GM18909 (cell line): ENCODE measurements around the gene CHST8.

Experiments
- ATAC-seq: cut with Tn5 transposase; IDR thresholded peaks from one replicate; pipeline ENCODE4 v1.9.1; 2021; ENCODE audit warnings: mild to moderate bottlenecking; ENCODE audit not compliant: unreplicated experiment, poor library complexity

Gene CHST8

GRCh38 chr19:33752945-33753344, 131.2 kb downstream of the CHST8 start:
- no peak for ATAC-seq

DNA sequence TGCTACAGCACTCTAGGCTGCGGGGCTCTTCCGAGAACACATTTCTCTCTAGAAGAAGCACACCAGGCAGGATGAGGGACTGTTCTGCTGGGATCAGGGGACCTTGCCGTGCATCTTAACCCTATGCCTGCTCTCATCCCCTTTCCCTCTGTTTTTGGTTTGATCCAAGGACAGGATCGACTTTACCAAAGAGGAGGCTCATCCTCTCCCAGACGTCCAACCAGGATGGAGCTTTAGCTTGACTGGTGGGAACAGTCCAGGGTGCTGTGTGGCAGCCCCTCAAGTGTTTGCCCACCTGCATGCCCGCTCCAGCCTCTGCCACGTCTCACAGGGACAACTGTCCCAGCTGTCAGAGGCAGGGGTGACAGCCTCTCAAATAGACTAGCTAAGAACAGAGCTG, 132.6 kb downstream of the CHST8 start:
- ATAC-seq, result no peak

DNA sequence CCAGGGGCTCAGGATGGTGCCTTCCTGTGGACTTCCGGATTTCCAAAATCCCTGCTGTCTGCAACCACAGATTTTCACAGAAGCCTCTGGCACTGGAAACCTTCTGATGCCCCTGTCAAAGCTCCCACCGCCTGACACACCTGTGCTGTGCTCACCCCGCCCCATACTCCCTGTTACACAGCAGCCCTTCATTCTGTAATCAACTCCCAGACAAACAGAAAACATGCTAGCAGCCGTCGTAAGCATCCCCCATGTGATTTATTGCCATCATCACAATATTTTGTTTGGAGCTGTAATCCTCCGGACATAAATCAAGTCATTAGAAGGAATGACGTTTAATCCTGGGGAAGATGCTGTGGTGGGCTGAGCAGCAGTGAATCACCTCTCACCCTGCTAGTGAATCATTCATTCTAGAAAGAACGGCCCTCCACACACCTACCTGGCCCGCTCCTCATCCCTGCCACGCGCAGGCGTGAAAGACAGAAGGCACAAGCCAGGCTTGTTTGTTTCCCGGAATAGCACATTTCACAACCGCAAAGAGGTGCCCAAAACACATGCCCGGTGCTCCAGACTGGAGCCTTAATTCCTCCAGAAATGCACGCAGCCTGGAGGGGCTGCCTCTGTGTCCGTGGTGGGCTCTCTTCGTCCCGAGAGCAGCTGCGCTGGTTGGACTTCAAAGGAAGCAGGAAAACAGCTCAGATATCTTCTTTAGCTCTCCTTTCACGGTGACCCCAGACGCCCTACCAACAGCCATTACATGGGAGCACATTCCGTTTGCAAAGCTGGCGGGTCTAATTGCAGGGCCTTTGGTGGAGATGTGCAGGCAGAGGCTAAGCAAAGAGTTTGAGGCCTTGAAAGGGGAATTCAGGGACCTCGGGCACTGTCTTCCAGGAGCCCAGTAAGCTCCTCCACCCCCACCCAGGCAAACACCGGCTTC, 133.6 kb downstream of the CHST8 start:
- no peak for ATAC-seq

- no peak for ATAC-seq
These were observed 134.4 kb downstream of the CHST8 start for GRCh38 chr19:33756177-33756576.

- ATAC-seq, result no peak
These were observed 136.8 kb downstream of the CHST8 start for GRCh38 chr19:33758541-33759013.

GRCh38 chr19:33759356-33759755, 137.6 kb downstream of the CHST8 start:
- ATAC-seq, result no peak

DNA sequence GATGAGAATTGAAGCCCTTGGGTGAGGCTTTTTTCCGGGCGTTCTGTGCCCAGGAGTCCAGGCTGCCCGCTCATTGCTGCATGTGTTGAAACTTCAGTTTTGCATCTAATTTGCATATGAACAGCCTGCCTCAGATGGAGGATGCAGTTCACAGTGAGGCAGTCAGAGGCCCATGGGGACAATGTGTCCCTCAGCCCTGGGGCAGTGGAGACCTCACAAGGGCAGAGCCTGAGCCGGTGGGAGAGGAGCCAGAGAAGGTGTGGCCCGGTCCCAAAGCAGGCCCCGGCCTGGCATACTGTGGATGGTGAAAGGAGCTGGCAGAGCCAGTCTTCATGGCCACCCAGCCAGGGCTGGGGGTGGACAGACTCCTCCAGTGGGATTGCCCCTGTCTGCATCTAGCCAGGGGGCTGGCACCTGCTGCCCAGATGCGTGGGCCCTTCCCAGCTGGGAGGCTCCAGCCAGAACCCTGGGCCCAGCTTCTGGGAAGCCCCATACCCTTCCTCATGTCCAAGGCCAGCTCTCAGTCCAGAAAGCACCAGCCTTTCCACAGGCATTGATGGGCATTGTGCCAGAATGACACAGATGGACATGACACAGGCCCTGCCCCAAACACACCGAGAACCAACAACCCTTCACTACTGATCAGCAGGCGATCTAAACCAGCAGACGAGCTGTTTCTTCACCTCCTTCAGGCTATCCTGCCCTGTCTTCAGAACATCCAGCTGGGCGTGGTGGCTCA, 142.0 kb downstream of the CHST8 start:
- no peak for ATAC-seq

- no peak for ATAC-seq
These were observed 144.9 kb downstream of the CHST8 start for GRCh38 chr19:33766623-33767022.

DNA sequence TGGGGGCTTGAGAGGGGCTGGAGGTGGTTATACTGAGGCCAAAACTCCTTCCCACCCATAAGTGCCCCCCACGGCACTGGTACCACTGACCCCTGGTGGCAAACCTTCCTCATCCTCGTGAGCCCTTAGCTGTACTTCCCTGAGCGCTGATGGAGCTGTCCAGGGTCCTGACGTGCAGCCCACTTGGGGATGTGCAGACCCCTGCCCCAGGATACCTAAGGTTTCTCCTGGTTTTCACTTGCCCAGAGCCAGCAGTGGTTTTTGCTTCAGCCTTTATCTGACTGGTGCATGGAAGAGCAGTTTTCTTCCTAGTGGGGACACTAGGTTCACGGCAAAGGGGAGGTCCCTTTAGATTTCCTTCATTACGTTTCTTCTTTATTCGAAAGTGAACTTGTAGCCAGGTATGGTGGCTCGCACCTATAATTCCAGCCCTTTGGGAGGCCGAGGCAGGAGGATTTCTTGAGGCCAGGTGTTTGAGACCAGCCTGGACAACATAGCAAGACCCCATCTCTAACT, 146.2 kb downstream of the CHST8 start:
- ATAC-seq, result no peak

DNA sequence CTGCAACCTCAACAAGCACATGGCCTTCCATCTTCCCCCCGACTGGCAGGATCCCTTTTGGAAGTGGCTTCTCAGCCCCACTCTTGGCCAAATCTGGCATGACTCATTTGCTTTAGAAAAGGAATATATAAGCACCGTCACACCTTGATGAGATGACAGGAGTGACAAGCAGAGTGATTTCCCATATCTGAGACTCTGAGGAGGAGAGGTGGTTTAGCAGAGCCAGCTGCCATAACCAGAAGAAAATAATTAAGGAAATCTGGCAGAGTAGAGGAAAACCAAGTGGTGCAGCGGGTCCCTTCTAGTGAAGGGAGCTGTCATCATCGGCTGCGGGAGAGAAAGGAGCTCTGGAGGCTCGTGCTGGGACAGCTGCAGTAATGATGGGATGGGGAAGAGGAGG, 147.5 kb downstream of the CHST8 start:
- no peak for ATAC-seq

DNA sequence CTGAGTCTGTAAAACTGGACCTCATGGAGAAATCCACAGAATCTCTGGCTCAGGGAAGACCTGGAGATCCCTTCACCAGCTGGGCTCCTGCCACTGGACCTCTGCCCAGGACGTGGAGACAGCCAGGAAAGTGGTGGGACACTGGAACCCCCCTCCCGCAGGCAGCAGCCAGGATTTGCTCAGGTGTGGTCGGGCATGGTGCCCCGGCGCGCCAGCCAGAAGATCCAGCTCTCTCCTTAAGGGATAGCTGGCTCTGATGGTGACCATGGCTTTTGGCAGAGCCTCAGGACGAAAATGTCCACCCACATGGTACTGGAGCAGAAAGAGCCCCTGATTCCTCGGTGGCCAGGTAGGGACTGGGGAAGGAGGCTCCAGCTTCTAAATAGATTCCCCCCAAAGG, 148.4 kb downstream of the CHST8 start:
- no peak for ATAC-seq

DNA sequence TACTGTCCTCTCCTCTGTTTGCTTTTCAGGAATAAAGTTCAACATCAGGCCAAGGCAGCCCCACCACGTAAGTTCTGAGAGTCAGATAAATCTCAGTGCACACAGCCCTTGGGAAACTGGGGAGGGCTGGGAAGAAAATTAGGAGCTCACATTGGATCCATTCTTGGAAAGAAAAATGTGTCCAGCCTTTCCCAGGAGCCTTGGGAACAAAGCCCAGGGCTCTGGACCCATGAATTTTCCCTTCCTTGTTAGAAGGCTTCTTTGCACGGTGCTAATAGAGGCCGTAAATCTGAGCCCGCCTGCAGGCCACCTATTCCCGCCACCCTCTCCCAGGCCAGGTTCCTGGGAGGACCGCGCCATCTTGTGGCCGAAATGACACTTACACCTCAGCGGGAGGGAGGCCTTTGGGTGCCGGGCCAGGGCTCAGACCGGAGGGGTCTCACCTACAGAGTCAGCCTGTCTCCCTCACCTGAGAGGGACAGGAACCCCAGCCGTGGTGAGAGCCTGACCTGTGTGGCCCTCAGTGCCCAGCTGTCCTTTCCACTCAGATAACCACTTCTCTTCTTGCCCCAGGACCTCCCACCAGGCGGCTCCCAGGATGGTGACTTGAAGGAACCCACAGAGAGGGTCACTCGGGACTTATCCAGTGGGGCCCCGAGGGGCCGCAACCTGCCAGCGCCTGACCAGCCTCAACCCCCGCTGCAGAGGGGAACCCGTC, 149.8 kb downstream of the CHST8 start:
- peak; percentile 58 for ATAC-seq

- ATAC-seq, result no peak
These were observed 150.5 kb downstream of the CHST8 start for GRCh38 chr19:33772102-33772857.

DNA sequence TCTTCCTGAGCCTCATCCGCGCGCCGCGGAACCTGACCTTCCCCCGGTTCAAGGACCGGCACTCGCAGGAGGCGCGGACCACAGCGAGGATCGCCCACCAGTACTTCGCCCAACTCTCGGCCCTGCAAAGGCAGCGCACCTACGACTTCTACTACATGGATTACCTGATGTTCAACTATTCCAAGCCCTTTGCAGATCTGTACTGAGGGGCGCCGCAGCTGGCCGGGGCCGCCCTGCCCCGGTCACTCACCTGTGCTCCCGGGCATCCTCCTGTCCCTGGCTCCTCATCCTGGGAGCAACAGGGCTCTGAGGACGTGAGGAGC, 151.1 kb downstream of the CHST8 start:
- ATAC-seq, result no peak

DNA sequence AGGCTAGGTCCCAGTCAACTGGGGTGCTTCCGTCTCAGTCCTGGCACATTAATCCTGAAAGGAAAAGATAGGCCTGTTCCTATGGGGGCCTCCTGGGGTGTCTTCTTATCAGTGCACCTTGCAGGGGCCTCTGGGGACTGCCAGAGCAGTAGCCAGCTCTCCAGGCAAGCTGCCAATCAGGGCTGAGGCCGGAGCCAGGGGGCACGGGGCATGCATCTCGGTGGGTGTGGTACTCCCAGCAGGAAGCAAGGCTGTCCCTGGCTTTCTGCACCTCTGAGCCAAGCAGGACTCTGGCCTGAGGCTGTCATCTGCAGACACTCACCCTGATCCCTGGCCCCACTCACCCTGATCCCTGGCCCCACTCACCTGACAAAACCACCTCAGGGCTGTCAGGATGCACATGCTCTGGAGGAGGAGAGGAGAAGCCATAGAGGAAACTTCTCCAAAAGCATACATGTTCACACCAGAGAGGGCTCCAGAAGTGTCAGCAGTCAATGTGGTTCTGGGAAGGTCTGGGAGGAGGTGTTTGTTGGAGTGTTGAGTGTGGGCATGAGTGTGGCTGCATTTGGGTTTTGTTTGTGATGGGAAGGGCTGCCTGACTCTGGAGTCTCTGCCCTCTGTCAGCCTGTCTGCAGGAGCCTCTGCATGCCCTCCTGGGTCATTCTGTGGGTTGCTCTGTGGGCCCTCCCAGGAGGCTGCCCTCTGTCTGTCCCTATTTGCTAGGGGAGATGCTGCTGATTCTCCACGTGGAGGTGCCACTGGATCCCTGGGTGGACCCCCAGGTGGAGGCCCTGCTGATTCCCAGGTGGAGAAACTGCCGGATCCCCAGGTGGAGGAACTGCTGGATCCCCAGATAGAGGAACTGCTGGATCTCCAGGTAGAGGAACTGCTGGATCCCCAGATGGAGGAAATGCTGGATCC, 152.2 kb downstream of the CHST8 start:
- no peak for ATAC-seq

DNA sequence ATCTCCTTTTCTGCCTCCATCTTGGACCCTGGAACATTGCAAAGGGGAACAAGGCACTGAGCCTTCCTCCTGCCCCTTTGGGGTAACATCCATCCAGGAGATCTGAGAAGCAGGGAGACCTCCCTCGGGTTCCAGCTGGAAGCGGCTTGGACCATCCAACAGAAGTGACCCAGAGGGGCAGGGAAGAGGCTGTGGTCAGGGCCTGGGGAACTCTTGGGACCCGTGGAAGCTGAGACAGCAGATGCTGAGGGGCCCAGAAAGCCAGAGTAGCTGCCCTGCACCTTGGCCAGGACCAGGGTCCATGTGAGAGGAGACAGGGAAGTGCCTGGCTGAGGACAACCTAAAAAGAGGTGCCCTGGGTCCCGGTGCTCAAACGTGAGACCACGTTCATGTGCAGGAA, 153.0 kb downstream of the CHST8 start:
- ATAC-seq, result no peak

- ATAC-seq, result no peak
These were observed 154.2 kb downstream of the CHST8 start for GRCh38 chr19:33775731-33776487.

DNA sequence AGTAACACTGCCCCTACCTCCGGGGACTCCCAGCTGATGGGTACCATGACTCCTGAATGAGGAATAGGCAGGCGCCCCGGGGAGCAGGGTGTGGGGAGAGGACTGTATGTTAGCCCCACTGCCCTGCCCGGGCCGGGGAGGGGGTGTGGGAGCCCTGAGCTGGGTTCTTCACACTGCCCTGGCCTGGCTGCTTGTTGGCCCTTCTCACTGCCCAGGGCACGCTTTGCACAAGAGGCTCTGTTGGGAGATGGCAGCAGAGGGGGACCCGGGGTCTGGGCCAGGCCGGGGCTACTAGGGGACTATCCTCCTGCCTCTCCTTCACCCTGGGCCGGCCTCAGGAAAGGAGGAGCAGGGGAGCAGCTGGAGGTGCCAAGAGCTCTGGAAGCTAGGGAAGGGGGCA, 155.6 kb downstream of the CHST8 start:
- no peak for ATAC-seq
